GM18499 (cell line): Measurements from ENCODE around the gene EGR4.

Experiments
- ATAC-seq: cut with Tn5 transposase; IDR thresholded peaks from one replicate; pipeline ENCODE4 v1.9.1; 2021; ENCODE audit warnings: moderate number of reproducible peaks; ENCODE audit not compliant: insufficient read depth, unreplicated experiment

EGR4 gene

GRCh38 chr2:73293534-73294171 is at the start of gene EGR4:
Gene EGR4 (minus strand): TSS chr2:73293548. CDS start chr2:73293317, 231 bp downstream.
- ATAC-seq, result peak; percentile 75

GRCh38 chr2:73341039-73341438 is 47.7 kb upstream of the EGR4 start:
- no peak for ATAC-seq

- no peak for ATAC-seq
These were observed 45.9 kb upstream of the EGR4 start for GRCh38 chr2:73339201-73339600.

- no peak for ATAC-seq
These were observed 44.5 kb upstream of the EGR4 start for GRCh38 chr2:73337828-73338227.

- ATAC-seq, result no peak
These were observed 41.3 kb upstream of the EGR4 start for GRCh38 chr2:73334620-73335019.

GRCh38 chr2:73334045-73334444 is 40.7 kb upstream of the EGR4 start:
- no peak for ATAC-seq

GRCh38 chr2:73333564-73333963 is 40.2 kb upstream of the EGR4 start:
- ATAC-seq, result no peak

GRCh38 chr2:73324126-73324725 is 30.9 kb upstream of the EGR4 start:
- no peak for ATAC-seq

- no peak for ATAC-seq
These were observed 30.2 kb upstream of the EGR4 start for GRCh38 chr2:73323551-73323950.

- ATAC-seq, result no peak
These were observed 21.1 kb upstream of the EGR4 start for GRCh38 chr2:73314441-73314840.

- no peak for ATAC-seq
These were observed 14.4 kb upstream of the EGR4 start for GRCh38 chr2:73307720-73308119.

- ATAC-seq, result no peak
These were observed 8.3 kb upstream of the EGR4 start for GRCh38 chr2:73301636-73302035.

- no peak for ATAC-seq
These were observed 7.6 kb upstream of the EGR4 start for GRCh38 chr2:73300926-73301325.

GRCh38 chr2:73297586-73297985 is 4.2 kb upstream of the EGR4 start:
- no peak for ATAC-seq

GRCh38 chr2:73297151-73297559 is 3.8 kb upstream of the EGR4 start:
- no peak for ATAC-seq

GRCh38 chr2:73295751-73296400 is 2.5 kb upstream of the EGR4 start:
- ATAC-seq, result no peak

GRCh38 chr2:73294239-73294638 is 891 bp upstream of the EGR4 start:
- ATAC-seq, result no peak

GRCh38 chr2:73292906-73293533 is 328 bp downstream of the EGR4 start:
- no peak for ATAC-seq

GRCh38 chr2:73292316-73292905 is 937 bp downstream of the EGR4 start:
- no peak for ATAC-seq

GRCh38 chr2:73291461-73292315 is 1.7 kb downstream of the EGR4 start:
- no peak for ATAC-seq
